Suprapubic skin (tissue), 4 donors: Measurements from ENCODE around the gene TPT1. TPM values are rescaled to one million over a fixed set of nuclear protein-coding genes. Genes with fewer than 3 reads are reported as not detected.
"Not testable (repeated sequence)": the region's sequence is repeated elsewhere in the genome, so short reads cannot be mapped to it uniquely, and the experiment has no call there.

Experiments
- DNase-seq, 2 donors: peaks; one replicate each; pipeline ENCODE4 v3.0.0-alpha.2; 2019; ENCODE audit warnings: low spot score in 2 of 2
- H3K27ac ChIP-seq: fragments of 200-600 bp; sonication (generic); one replicate; pipeline ENCODE4 v1.5.1; 2019
- H3K27me3 ChIP-seq: fragments of 200-600 bp; sonication (generic); one replicate; pipeline ENCODE4 v1.5.1; 2019
- H3K36me3 ChIP-seq: fragments of 200-600 bp; sonication (generic); one replicate; pipeline ENCODE4 v1.5.1; 2019
- H3K4me1 ChIP-seq: fragments of 200-600 bp; sonication (generic); one replicate; pipeline ENCODE4 v1.5.1; 2019
- H3K4me3 ChIP-seq: fragments of 200-600 bp; sonication (generic); one replicate; pipeline ENCODE4 v1.5.1; 2019; ENCODE audit warnings: mild to moderate bottlenecking
- H3K9me3 ChIP-seq: fragments of 200-600 bp; sonication (generic); one replicate; pipeline ENCODE4 v1.5.1; 2019
- EP300 ChIP-seq: sonication (generic); formaldehyde crosslinking; IDR thresholded peaks from one replicate; pipeline ENCODE4 v1.6.1; 2017; ENCODE audit warnings: antibody characterized with exemption
- POLR2A ChIP-seq, 2 donors: fragments of 450-650 bp; IDR thresholded peaks; one replicate each; pipeline ENCODE4 v1.6.1; 2017; ENCODE audit warnings: antibody characterized with exemption in 2 of 2, mild to moderate bottlenecking in 2 of 2, moderate library complexity in 2 of 2
- POLR2AphosphoS5 ChIP-seq, 3 donors: sonication (generic); formaldehyde crosslinking; IDR thresholded peaks; one replicate each; pipeline ENCODE4 v1.6.1; 2017; ENCODE audit warnings: antibody characterized with exemption in 3 of 3
- WGBS: methylation state at CpG from one replicate; pipeline ENCODE4 v1.1.5; 2018; 5-methylcytosine and 5-hydroxymethylcytosine counted together
- total RNA-seq, 4 donors: library from RNA; depleted of rRNA; stranded (reverse); fragments of >200 nt; gene quantifications; one replicate each; pipeline ENCODE4 v1.1.0, GENCODE V29; 2016
- TF ChIP-seq, protein P1 (sequence below), 2 donors: fragments of 200-600 bp in 1 of 2; fragments of 450-650 bp in 1 of 2; sonication (generic) in 1 of 2; IDR thresholded peaks; one replicate each; pipeline ENCODE4 v1.5.1; 2016 to 2019; ENCODE audit warnings: antibody characterized with exemption in 2 of 2, mild to moderate bottlenecking in 1 of 2, moderate library complexity in 1 of 2

TPT1 gene
- total RNA-seq, 4 donors from 2014 or later, result 1,947 to 2,729 (median 2,521) TPM

DNA sequence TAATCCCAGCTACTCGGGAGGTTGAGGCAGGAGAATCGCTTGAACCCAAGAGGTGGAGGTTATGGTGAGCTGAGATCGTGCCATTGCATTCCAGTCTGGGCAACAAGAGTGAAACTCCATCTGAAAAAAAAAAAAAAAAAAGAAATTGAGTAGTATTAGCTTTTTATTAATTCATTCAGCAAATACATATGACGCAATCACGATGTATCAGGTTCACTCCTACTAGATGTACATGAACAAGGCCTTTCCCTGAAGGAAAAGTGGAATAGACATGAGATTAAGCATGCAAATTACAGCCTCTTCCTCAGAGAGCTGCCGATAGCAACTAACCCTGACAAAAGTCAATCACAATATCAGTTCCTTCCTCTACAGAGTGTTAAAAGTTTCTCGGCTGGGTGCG, 9.2 kb upstream of the TPT1 start:
- Histone ChIP-seq H3K36me3 (peaks cover 88% of the 10 kb centered on the region), H3K9me3 (no peaks in the 10 kb centered on the region), H3K4me3 (no peak overlapping the region), H3K4me1 (no peaks in the 10 kb centered on the region), H3K27me3 (no peaks in the 10 kb centered on the region), H3K27ac (no peak overlapping the region)
- TF ChIP-seq EP300 (no peak), POLR2AphosphoS5 (IDR thresholded peaks at IDR 0.05) (no peak), POLR2A (IDR thresholded peaks at IDR 0.05) (no peak)
- TF ChIP-seq, protein P1, sequence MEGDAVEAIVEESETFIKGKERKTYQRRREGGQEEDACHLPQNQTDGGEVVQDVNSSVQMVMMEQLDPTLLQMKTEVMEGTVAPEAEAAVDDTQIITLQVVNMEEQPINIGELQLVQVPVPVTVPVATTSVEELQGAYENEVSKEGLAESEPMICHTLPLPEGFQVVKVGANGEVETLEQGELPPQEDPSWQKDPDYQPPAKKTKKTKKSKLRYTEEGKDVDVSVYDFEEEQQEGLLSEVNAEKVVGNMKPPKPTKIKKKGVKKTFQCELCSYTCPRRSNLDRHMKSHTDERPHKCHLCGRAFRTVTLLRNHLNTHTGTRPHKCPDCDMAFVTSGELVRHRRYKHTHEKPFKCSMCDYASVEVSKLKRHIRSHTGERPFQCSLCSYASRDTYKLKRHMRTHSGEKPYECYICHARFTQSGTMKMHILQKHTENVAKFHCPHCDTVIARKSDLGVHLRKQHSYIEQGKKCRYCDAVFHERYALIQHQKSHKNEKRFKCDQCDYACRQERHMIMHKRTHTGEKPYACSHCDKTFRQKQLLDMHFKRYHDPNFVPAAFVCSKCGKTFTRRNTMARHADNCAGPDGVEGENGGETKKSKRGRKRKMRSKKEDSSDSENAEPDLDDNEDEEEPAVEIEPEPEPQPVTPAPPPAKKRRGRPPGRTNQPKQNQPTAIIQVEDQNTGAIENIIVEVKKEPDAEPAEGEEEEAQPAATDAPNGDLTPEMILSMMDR (IDR thresholded peaks at IDR 0.05), result no peak
- DNase-seq, result no peak
- WGBS, result 93% methylated on average over 8 of the region's 8 CpGs

DNA sequence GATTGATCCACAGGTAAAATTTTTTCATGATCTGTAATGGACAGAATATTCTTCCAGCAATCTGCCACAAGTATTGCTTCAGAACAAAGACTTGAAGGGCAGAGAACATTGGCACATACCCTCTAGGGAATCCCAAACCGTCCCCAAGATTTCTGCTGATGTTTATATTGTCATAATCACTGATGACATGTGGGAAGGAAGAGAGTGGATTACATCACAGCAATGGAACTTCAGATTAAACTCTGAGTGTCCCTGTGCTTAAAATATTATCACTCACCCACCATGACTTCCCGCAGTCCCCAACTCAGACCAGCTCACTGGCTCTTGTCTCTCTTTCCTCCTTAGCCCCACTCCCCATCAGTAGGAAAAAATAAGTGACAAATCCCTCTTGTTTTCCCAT, 8.5 kb upstream of the TPT1 start:
- no peak overlapping the region for H3K27ac ChIP-seq

GRCh38 chr13:45344064-45344463, 3.1 kb upstream of the TPT1 start:
- H3K27ac ChIP-seq, H3K9me3 ChIP-seq, H3K27me3 ChIP-seq, DNase-seq, H3K4me3 ChIP-seq: not testable (repeated sequence)
- WGBS, result 92% methylated on average over 8 of the region's 8 CpGs
- peaks cover 23% of the 10 kb centered on the region for H3K4me1 ChIP-seq
- H3K36me3 ChIP-seq, result peaks cover 51% of the 10 kb centered on the region

More for the DNA sequence above, 8.5 kb upstream of the TPT1 start:
- no peak for DNase-seq
- TF ChIP-seq POLR2AphosphoS5 (IDR thresholded peaks at IDR 0.05) (no peak), POLR2A (IDR thresholded peaks at IDR 0.05) (no peak), EP300 (no peak)
- TF ChIP-seq, protein P1 (IDR thresholded peaks at IDR 0.05), result no peak
- Histone ChIP-seq H3K4me3 (no peak overlapping the region), H3K4me1 (no peaks in the 10 kb centered on the region), H3K27me3 (no peaks in the 10 kb centered on the region), H3K36me3 (peaks cover 88% of the 10 kb centered on the region), H3K9me3 (no peaks in the 10 kb centered on the region)
- WGBS, result 53% methylated on average over 2 of the region's 2 CpGs

DNA sequence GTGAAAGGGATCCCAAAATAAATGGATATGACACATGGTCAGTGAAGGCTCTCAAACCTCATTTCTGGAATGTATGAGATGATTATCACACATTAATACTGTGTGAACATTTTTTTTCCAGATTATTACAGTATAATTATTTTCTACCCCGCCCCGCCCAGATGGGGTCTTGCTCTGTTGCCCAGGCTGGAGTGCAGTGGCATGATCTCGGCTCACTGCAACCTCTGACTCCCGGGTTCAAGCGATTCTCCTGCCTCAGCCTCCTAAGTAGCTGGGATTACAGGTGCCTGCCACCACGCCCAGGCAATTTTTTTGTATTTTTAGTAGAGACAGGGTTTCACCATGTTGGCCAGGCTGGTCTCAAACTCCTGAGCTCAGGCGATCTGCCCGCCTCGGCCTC, 2.1 kb upstream of the TPT1 start:
- WGBS, result 97% methylated on average over 9 of the region's 9 CpGs
- H3K27ac ChIP-seq, H3K4me3 ChIP-seq, H3K9me3 ChIP-seq, DNase-seq, H3K27me3 ChIP-seq: not testable (repeated sequence)
- Histone ChIP-seq H3K4me1 (peaks cover 33% of the 10 kb centered on the region), H3K36me3 (peaks cover 54% of the 10 kb centered on the region)

DNA sequence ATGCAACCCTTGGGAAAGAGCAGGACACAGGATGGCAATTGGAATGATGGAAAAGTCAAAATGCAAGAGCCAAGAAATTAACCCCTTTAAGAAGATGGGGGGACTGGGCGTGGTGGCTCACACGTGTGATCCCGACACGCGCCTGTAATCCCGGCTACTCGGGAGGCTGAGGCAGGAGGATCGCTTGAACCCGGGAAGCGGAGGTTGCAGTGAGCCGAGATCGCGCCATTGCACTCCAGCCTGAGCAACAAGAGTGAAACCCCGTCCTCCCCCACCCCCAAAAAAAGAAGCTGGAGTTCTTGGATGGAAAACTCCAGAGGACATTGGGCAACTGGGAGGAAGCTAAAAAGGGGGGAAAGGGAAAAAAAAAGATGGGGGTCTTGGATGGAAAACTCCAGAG, 1.7 kb upstream of the TPT1 start:
- peak overlapping the region; percentile 77 for H3K4me3 ChIP-seq
- DNase-seq, H3K27me3 ChIP-seq, H3K9me3 ChIP-seq: not testable (repeated sequence)
- H3K27ac ChIP-seq, result peak overlapping the region; percentile 99
- 93% methylated on average over 14 of the region's 14 CpGs for WGBS
- peaks cover 54% of the 10 kb centered on the region for H3K36me3 ChIP-seq
- peaks cover 37% of the 10 kb centered on the region for H3K4me1 ChIP-seq

GRCh38 chr13:45341799-45342500, 967 bp upstream of the TPT1 start:
- Histone ChIP-seq H3K9me3 (no peaks in the 10 kb centered on the region), H3K4me1 (peaks cover 43% of the 10 kb centered on the region), H3K36me3 (peaks cover 55% of the 10 kb centered on the region), H3K27me3 (no peaks in the 10 kb centered on the region), H3K4me3 (peak overlapping the region; percentile 77), H3K27ac (peak overlapping the region; percentile 99)
- WGBS, result 7% methylated on average over 17 of the region's 17 CpGs
- DNase-seq, result peak in 1 of 2 donors; percentile 84
- no peak for TF ChIP-seq EP300
- TF ChIP-seq POLR2AphosphoS5 (IDR thresholded peaks at IDR 0.05), result peak in 1 of 3 donors; percentile 65
- TF ChIP-seq, protein P1 (IDR thresholded peaks at IDR 0.05), result no peak
